Nephron progenitor cell (in vitro differentiated cells): Measurements from ENCODE around the gene LRCH1.
A peak's percentile ranks its signal among the peaks of the same experiment; 100 is the strongest.

Experiments used
- DNase-seq: peaks from one replicate; pipeline ENCODE4 v3.0.0; 2021
- H3K27ac Mint-ChIP-seq: 2 replicates; pipeline ENCODE4 v1.8.0; 2021; ENCODE audit warnings: mild to moderate bottlenecking, moderate library complexity, mixed read lengths
- H3K27me3 Mint-ChIP-seq: 2 replicates; pipeline ENCODE4 v1.8.0; 2021; ENCODE audit warnings: mild to moderate bottlenecking, low read depth, mixed read lengths; ENCODE audit not compliant: poor library complexity
- H3K36me3 Mint-ChIP-seq: 2 replicates; pipeline ENCODE4 v1.8.0; 2021; ENCODE audit warnings: low read depth, mixed read lengths
- H3K4me1 Mint-ChIP-seq: 2 replicates; pipeline ENCODE4 v1.8.0; 2021; ENCODE audit warnings: mixed read lengths
- H3K4me3 Mint-ChIP-seq: 2 replicates; pipeline ENCODE4 v1.8.0; 2021; ENCODE audit warnings: mild to moderate bottlenecking, moderate library complexity, mixed read lengths
- H3K9me3 Mint-ChIP-seq: 2 replicates; pipeline ENCODE4 v1.8.0; 2021; ENCODE audit warnings: mild to moderate bottlenecking, moderate library complexity, mixed read lengths
- CTCF ChIP-seq: fragments of 200-600 bp; sonication (generic); IDR thresholded peaks from 2 replicates; pipeline ENCODE4 v1.5.0; 2021; ENCODE audit warnings: antibody characterized with exemption

The LRCH1 gene

GRCh38 chr13:46522748-46523030, 30.3 kb upstream of the LRCH1 start:
- TF ChIP-seq CTCF = no peak
- H3K9me3 Mint-ChIP-seq = peaks cover 12% of the 10 kb centered on the region
- no peak overlapping the region for H3K4me3 Mint-ChIP-seq
- peaks cover 23% of the 10 kb centered on the region for H3K4me1 Mint-ChIP-seq
- no peak overlapping the region for H3K27ac Mint-ChIP-seq
- no peaks in the 10 kb centered on the region for H3K36me3 Mint-ChIP-seq
- DNase-seq = no peak
- peaks cover 3% of the 10 kb centered on the region for H3K27me3 Mint-ChIP-seq

DNA sequence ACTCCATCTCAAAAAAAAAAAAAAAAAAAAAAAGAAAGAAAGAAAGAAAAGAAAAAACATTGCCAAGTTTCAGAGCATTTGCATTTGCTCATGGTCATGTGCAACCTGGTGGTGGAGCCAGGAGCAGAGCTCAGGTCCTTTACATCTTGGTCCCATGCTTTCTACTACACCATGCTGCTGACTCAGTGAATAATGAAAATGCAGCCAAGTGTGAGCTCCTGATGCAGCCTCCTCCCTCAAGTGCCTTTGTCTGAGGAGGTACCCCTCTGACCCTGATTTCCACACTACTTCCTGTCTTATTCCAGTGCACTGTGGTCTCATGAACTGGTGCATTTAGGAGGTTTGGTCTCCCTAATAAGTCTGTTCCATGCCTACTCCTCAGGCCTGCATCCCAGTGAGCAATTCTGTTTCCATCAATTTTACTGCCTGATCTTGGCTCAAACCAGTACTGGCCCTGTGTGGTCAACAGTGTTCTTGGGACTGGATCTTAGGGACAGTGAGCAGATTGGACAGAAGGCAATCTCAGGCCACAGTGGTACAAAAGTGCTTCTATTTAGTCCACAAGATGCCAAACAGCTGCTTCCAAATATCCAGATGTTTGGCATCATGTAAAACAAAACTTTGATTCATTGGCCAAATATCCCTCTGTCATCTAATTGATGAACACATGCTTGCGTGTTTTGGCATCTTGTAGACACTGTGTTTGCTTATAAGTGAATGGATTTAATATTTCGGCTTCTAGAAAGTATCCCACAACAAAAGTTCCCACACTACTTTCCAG, 28.8 kb upstream of the LRCH1 start:
- Mint-ChIP-seq H3K27ac (no peak overlapping the region), H3K9me3 (peaks cover 12% of the 10 kb centered on the region)
- DNase-seq = no peak

GRCh38 chr13:46526100-46526735, 26.8 kb upstream of the LRCH1 start:
- peaks cover 12% of the 10 kb centered on the region for H3K27me3 Mint-ChIP-seq
- DNase-seq = no peak
- TF ChIP-seq CTCF = no peak
- no peaks in the 10 kb centered on the region for H3K36me3 Mint-ChIP-seq
- H3K9me3 Mint-ChIP-seq = peaks cover 12% of the 10 kb centered on the region
- H3K4me1 Mint-ChIP-seq = peaks cover 29% of the 10 kb centered on the region
- H3K4me3 Mint-ChIP-seq = no peak overlapping the region
- peak overlapping the region; percentile 5 for H3K27ac Mint-ChIP-seq

More for the DNA sequence above, 28.8 kb upstream of the LRCH1 start:
- peaks cover 23% of the 10 kb centered on the region for H3K4me1 Mint-ChIP-seq
- TF ChIP-seq CTCF = no peak
- no peaks in the 10 kb centered on the region for H3K36me3 Mint-ChIP-seq
- H3K27me3 Mint-ChIP-seq = peaks cover 7% of the 10 kb centered on the region
- H3K4me3 Mint-ChIP-seq = no peak overlapping the region

DNA sequence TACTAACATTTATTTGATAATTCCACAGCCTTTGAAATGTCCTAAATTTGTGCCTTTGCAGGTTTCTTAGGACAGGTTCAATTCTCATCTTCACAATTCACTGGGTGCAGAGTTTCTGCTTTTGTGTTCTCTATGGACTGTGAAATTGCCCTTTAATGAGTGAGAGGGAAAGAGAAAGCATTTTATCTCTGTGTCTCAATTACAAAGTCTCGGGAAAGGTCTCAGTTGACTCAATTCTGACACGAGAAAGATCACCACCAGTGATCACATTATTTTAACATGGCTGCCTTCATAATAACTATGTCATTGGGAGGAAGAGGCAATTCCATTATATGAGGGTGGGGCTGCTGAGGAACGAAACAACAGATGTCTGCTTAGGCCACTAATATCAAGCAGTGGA, 26.2 kb upstream of the LRCH1 start:
- peak overlapping the region; percentile 6 for H3K27ac Mint-ChIP-seq
- no peaks in the 10 kb centered on the region for H3K36me3 Mint-ChIP-seq
- H3K4me3 Mint-ChIP-seq = no peak overlapping the region
- TF ChIP-seq CTCF = no peak
- H3K9me3 Mint-ChIP-seq = peaks cover 8% of the 10 kb centered on the region
- peaks cover 29% of the 10 kb centered on the region for H3K4me1 Mint-ChIP-seq
- DNase-seq = no peak
- H3K27me3 Mint-ChIP-seq = peaks cover 12% of the 10 kb centered on the region

- peaks cover 29% of the 10 kb centered on the region for H3K4me1 Mint-ChIP-seq
Observed at GRCh38 chr13:46527237-46527636, 25.7 kb upstream of the LRCH1 start.

More at GRCh38 chr13:46527237-46527636, 25.7 kb upstream of the LRCH1 start:
- Mint-ChIP-seq H3K27ac (peak overlapping the region; percentile 6), H3K36me3 (no peaks in the 10 kb centered on the region), H3K27me3 (peaks cover 12% of the 10 kb centered on the region), H3K9me3 (peaks cover 5% of the 10 kb centered on the region), H3K4me3 (no peak overlapping the region)
- no peak for TF ChIP-seq CTCF
- DNase-seq = no peak
